ENCODE results near the gene PPARG. TPM values are rescaled to one million over a fixed set of nuclear protein-coding genes. Genes with fewer than 3 reads are reported as not detected.

Gene PPARG
- total RNA-seq, 4 donors from 2014 or later, result 20.0 to 64.2 (median 29.6) TPM

DNA sequence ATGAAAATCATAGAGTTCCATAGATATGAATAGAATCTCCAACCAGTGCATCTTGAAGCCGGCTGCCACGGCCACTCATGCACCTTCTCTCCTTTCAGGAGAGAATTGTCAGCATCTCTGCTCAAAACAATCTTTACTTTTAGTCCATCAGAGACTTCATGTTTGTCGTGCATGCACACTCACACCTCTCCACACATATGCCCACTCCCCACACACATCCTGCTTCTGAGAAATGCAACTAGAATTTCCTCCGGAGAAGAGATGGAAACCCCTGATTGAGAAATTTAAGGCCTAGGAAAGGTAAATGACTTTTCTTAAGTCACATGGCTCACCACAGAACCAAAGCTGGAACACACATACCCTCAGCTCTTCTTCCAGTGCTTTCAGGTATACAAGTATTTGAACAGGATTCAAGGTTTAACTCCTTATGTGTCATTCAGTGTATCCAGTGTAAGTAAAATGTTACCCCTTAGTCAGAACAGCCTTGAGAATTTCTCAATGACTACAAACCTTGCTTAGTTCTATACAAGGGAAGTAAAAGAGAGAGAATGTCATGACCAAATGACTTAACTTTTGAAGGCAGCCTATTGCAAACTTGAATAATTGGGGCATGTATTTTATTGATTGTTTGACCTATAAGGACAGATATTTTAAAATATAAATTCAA is 126.3 kb downstream of the PPARG start:
- Histone ChIP-seq H3K27me3 (no peaks in the 10 kb centered on the region), H3K9me3 (no peaks in the 10 kb centered on the region), H3K4me1 (no peaks in the 10 kb centered on the region), H3K36me3 (no peaks in the 10 kb centered on the region), H3K4me3 (no peak overlapping the region), H3K27ac (no peak overlapping the region)
- DNase-seq (ENCODE audit: low spot score in 2 of 2), result no peak
- 81 to 83% methylated on average over 4 of the region's 4 CpGs for WGBS, 2 donors
- no peak for TF ChIP-seq POLR2A (IDR thresholded peaks at IDR 0.05)
- no peak for TF ChIP-seq EP300 (IDR thresholded peaks at IDR 0.05)
- TF ChIP-seq, protein P1, sequence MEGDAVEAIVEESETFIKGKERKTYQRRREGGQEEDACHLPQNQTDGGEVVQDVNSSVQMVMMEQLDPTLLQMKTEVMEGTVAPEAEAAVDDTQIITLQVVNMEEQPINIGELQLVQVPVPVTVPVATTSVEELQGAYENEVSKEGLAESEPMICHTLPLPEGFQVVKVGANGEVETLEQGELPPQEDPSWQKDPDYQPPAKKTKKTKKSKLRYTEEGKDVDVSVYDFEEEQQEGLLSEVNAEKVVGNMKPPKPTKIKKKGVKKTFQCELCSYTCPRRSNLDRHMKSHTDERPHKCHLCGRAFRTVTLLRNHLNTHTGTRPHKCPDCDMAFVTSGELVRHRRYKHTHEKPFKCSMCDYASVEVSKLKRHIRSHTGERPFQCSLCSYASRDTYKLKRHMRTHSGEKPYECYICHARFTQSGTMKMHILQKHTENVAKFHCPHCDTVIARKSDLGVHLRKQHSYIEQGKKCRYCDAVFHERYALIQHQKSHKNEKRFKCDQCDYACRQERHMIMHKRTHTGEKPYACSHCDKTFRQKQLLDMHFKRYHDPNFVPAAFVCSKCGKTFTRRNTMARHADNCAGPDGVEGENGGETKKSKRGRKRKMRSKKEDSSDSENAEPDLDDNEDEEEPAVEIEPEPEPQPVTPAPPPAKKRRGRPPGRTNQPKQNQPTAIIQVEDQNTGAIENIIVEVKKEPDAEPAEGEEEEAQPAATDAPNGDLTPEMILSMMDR (IDR thresholded peaks at IDR 0.05), result no peak

DNA sequence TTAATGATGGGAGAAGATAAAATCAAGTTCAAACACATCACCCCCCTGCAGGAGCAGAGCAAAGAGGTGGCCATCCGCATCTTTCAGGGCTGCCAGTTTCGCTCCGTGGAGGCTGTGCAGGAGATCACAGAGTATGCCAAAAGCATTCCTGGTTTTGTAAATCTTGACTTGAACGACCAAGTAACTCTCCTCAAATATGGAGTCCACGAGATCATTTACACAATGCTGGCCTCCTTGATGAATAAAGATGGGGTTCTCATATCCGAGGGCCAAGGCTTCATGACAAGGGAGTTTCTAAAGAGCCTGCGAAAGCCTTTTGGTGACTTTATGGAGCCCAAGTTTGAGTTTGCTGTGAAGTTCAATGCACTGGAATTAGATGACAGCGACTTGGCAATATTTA is 127.9 kb downstream of the PPARG start:
- no peak overlapping the region for H3K27ac ChIP-seq
- no peaks in the 10 kb centered on the region for H3K4me1 ChIP-seq
- H3K27me3 ChIP-seq, result no peaks in the 10 kb centered on the region
- 85 to 88% methylated on average over 8 of the region's 8 CpGs for WGBS, 2 donors
- no peak overlapping the region for H3K4me3 ChIP-seq
- no peaks in the 10 kb centered on the region for H3K36me3 ChIP-seq
- no peak for DNase-seq (ENCODE audit: low spot score in 2 of 2)
- H3K9me3 ChIP-seq, result no peaks in the 10 kb centered on the region
- TF ChIP-seq EP300 (IDR thresholded peaks at IDR 0.05), result no peak
- TF ChIP-seq POLR2A (IDR thresholded peaks at IDR 0.05), result no peak
- TF ChIP-seq, protein P1 (IDR thresholded peaks at IDR 0.05), result no peak

DNA sequence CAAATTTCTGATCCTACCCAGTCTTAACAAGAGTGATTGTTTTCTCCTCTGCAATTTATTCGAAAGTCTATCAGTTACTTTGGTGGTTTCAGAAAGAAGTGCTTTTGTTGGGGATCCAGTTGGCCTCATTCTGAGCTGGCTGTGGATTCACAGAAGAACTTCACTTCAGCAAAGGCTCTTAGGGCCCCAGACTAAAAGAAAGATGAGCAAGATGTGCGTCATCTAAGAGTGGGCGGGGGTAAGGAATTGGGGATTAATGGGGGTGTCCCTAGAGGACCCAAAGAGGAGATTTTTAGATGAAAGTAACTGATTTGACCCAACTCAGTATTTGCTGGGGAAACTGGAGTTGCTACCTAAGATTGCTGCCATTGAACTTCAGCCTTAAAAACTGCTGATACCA is 131.5 kb downstream of the PPARG start:
- Histone ChIP-seq H3K4me1 (peaks cover 0 to 3% (median 0%) of the 10 kb centered on the region in 4 donors), H3K27me3 (no peaks in the 10 kb centered on the region), H3K9me3 (no peaks in the 10 kb centered on the region), H3K36me3 (no peaks in the 10 kb centered on the region), H3K4me3 (no peak overlapping the region), H3K27ac (no peak overlapping the region)
- TF ChIP-seq EP300 (IDR thresholded peaks at IDR 0.05), result no peak
- WGBS, 2 donors, result 66 to 67% methylated on average over 3 of the region's 3 CpGs
- no peak for DNase-seq (ENCODE audit: low spot score in 2 of 2)

DNA sequence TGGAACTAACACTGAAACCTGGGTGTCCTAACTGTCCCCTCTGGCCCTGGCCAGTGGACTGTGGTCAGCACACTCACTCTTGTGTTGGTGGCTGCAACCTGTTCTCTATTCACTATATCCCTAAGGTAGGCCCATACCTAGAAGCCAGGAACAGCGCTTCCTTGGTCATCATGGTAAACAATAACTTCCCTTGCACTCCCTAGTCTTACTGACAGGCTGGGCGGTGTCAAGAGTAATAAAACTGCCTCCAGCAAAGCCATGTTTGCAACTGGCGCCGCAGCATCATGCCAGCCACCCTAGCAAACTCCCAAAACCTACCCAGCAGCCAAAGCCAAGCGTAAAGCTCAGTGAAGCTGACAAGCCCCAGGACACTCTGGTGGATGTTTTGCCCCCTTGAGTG is 132.3 kb downstream of the PPARG start:
- Histone ChIP-seq H3K9me3 (no peaks in the 10 kb centered on the region), H3K36me3 (no peaks in the 10 kb centered on the region), H3K4me3 (no peak overlapping the region), H3K4me1 (peaks cover 0 to 3% (median 0%) of the 10 kb centered on the region in 4 donors), H3K27me3 (no peaks in the 10 kb centered on the region), H3K27ac (no peak overlapping the region)
- TF ChIP-seq, protein P1 (IDR thresholded peaks at IDR 0.05), result no peak
- TF ChIP-seq EP300 (IDR thresholded peaks at IDR 0.05) (no peak), POLR2A (IDR thresholded peaks at IDR 0.05) (no peak)
- WGBS, 2 donors, result 77 to 83% methylated on average over 5 of the region's 5 CpGs
- no peak for DNase-seq (ENCODE audit: low spot score in 2 of 2)

GRCh38 chr3:12423131-12423530 is 134.3 kb downstream of the PPARG start:
- no peak for DNase-seq (ENCODE audit: low spot score in 2 of 2)
- Histone ChIP-seq H3K9me3 (no peaks in the 10 kb centered on the region), H3K27me3 (no peaks in the 10 kb centered on the region), H3K4me3 (no peak overlapping the region), H3K36me3 (no peaks in the 10 kb centered on the region), H3K4me1 (peaks cover 0 to 3% (median 0%) of the 10 kb centered on the region in 4 donors), H3K27ac (no peak overlapping the region)
- WGBS, 2 donors, result 71 to 77% methylated on average over 4 of the region's 4 CpGs
- TF ChIP-seq, protein P1 (IDR thresholded peaks at IDR 0.05), result no peak
- no peak for TF ChIP-seq EP300 (IDR thresholded peaks at IDR 0.05)
- TF ChIP-seq POLR2A (IDR thresholded peaks at IDR 0.05), result no peak
